Heart left ventricle (tissue), 13 donors: Measurements from ENCODE around the gene NBL1.

Experiments used
- POLR2A ChIP-seq, 2 donors: fragments of 450-650 bp; IDR thresholded peaks; one replicate each; pipeline ENCODE4 v1.6.1; 2017; ENCODE audit warnings: antibody characterized with exemption in 2 of 2, mild to moderate bottlenecking in 2 of 2, moderate library complexity in 2 of 2
- TF ChIP-seq, protein P1 (sequence below), 12 donors: fragments of 200-600 bp; sonication (generic) in 4 of 12; IDR thresholded peaks; one replicate each; pipeline versions ENCODE4 v1.5.0 to v1.8.0; 2018 to 2022; ENCODE audit warnings: antibody characterized with exemption in 12 of 12, mild to moderate bottlenecking in 5 of 12
- donor health status: ischemic (EF 13 %, LVEDD 7.1; RV severe dilation, severe dysfunction).
- donor health status: DM: no; HTN: yes; CAD: no.
- donor health status: DM: no; HTN: no; CAD: no.
- donor health status: ischemic (EF 25% LVEDD 6.9; RV normal size, moderate dysfunction).
- donor health status: ischemic (EF 25% LVEDD 5.7; RV mildly dilated, moderate dysfunction).
- donor health status: ischemic (EF 35%, LVEDD 5.7; RV mildly dilated, moderate dysfunction).
- donor health status: nonischemic (EF 11% LVEDD 7.7; RV severe dilation, severe dysfunction).
- donor health status: DM: yes; HTN: yes; CAD: no.
- donor health status: PGD.
- donor health status: ischemic (EF 29% LVEDD 5.4; RV normal size, mild dysfunction).
- donor health status: nonischemic (EF 23%, LVEDD 6.1; RV moderate dilation, normal function).

DNA sequence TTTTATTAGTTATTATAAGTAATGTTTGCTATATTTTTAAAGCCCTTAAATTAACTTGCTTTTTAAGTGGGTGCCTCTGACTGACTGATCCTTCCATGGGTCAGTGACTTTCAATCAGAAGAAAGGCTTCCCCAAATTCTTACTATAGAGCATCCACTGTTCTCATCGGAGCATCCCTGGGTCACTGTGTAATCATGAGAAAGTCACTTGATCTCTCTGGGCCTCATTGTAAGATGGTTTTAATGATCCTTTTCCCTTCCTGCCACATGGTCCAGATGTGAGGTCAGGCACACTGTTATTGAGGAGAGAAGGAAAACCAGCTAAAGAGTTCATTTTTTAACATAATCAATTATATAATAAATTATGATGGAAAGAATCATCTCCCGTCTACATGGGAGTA lies 11.0 kb upstream of the NBL1 start:
- TF ChIP-seq, protein P1, sequence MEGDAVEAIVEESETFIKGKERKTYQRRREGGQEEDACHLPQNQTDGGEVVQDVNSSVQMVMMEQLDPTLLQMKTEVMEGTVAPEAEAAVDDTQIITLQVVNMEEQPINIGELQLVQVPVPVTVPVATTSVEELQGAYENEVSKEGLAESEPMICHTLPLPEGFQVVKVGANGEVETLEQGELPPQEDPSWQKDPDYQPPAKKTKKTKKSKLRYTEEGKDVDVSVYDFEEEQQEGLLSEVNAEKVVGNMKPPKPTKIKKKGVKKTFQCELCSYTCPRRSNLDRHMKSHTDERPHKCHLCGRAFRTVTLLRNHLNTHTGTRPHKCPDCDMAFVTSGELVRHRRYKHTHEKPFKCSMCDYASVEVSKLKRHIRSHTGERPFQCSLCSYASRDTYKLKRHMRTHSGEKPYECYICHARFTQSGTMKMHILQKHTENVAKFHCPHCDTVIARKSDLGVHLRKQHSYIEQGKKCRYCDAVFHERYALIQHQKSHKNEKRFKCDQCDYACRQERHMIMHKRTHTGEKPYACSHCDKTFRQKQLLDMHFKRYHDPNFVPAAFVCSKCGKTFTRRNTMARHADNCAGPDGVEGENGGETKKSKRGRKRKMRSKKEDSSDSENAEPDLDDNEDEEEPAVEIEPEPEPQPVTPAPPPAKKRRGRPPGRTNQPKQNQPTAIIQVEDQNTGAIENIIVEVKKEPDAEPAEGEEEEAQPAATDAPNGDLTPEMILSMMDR (IDR thresholded peaks at IDR 0.05), result no peak
- TF ChIP-seq POLR2A (IDR thresholded peaks at IDR 0.05), result no peak
